ENCODE results near the gene IPO11. TPM values are rescaled to one million over a fixed set of nuclear protein-coding genes. Genes with fewer than 3 reads are reported as not detected.

IPO11 gene
- total RNA-seq, 5 donors from 2014 or later (not counting 1 experiment from before 2014, with no cell fraction given) = 17.4 to 25.7 (median 24.7) TPM

Other genes with a start within 250 kb of the IPO11 start
- 100 to 1,000 TPM in 4 of 5 donors, 10 to 100 TPM in 1; 99.8 to 122 (median 107) TPM for gene KIF2A, start 106.6 kb upstream of the IPO11 start, total RNA-seq
- 10 to 100 TPM; 18.5 to 27.5 (median 25.4) TPM for gene DIMT1, start 8.9 kb upstream of the IPO11 start, total RNA-seq
- 1 to 10 TPM in 3 of 5 donors, under 1 TPM in 2; 0.43 to 4.5 (median 1.8) TPM for gene LRRC70, start 166.1 kb downstream of the IPO11 start, total RNA-seq

Data from T-cell (primary cell).